ENCODE data around the gene SCUBE1. TPM values are rescaled to one million over a fixed set of nuclear protein-coding genes. Genes with fewer than 3 reads are reported as not detected.
"Not testable (repeated sequence)": the region's sequence is repeated elsewhere in the genome, so short reads cannot be mapped to it uniquely, and the experiment has no call there.

The SCUBE1 gene
- total and polyA plus RNA-seq, 2 of the 4 experiments (the other 2 are of a cell fraction): not detected

GRCh38 chr22:43280523-43280886 lies 62.7 kb downstream of the SCUBE1 start:
- H2BK20ac ChIP-seq (ENCODE audit: low read depth, low read length); H2AFZ ChIP-seq (replicated peaks; ENCODE audit: low read length, poor library complexity); POLR2A ChIA-PET (ENCODE audit: unreplicated experiment); H3K18ac ChIP-seq (ENCODE audit: low read depth, low read length); H2AK9ac ChIP-seq (replicated peaks; ENCODE audit: low read depth, low read length, poor library complexity); H3K27ac ChIP-seq (ENCODE audit: insufficient read depth, low read length); H4K91ac ChIP-seq (ENCODE audit: insufficient read depth, low read depth, low read length); H3K9me3 ChIP-seq (ENCODE audit: control insufficient read depth, insufficient read depth, low read length); H4K5ac ChIP-seq (ENCODE audit: low read depth, low read length); H3K9ac ChIP-seq (ENCODE audit: low read depth, low read length); H2BK120ac ChIP-seq (ENCODE audit: low read depth, low read length); H2AK5ac ChIP-seq (ENCODE audit: low read depth, low read length); H2BK5ac ChIP-seq (ENCODE audit: low read depth, low read length, poor library complexity, severe bottlenecking); H3K9me1 ChIP-seq (ENCODE audit: insufficient read depth, low read length); H4K20me1 ChIP-seq (ENCODE audit: insufficient read depth, low read length); H3K4me2 ChIP-seq (ENCODE audit: low read depth, low read length); H3K4me3 ChIP-seq (ENCODE audit: insufficient read depth, low read depth, low read length); H2BK15ac ChIP-seq (ENCODE audit: low read depth, low read length); CTCF ChIA-PET; H3K23ac ChIP-seq (ENCODE audit: low read depth, low read length); BruUV-seq (replicated peaks); in situ Hi-C loops (cut with MboI; ENCODE audit: low sequenced_read_pairs); H3K36me3 ChIP-seq (ENCODE audit: control insufficient read depth, insufficient read depth, low read length); dilution Hi-C loops (cut with HindIII; ENCODE audit: low sequenced_read_pairs, unreplicated experiment); H3K56ac ChIP-seq (ENCODE audit: extremely low read depth, insufficient read depth, low read length); H3K79me1 ChIP-seq (ENCODE audit: low read depth in 1 of 2, low read length in 2 of 2); intact Hi-C loops (cut with micrococcal nuclease); H3K4ac ChIP-seq (ENCODE audit: low read depth, low read length); ATAC-seq (ENCODE audit: low read depth); H4K8ac ChIP-seq (ENCODE audit: low read depth in 2 of 2, low read length in 2 of 2); H3K4me1 ChIP-seq (ENCODE audit: control insufficient read depth, insufficient read depth, low read length); H3K14ac ChIP-seq (replicated peaks; ENCODE audit: low read depth, low read length); DNase-seq: not testable (repeated sequence)
- peaks cover 36% of the 10 kb centered on the region; the same call in 1 of the 2 replicates for H3K27me3 ChIP-seq (ENCODE audit: control insufficient read depth, insufficient read depth, low read length)
- WGBS, 2 experiments (ENCODE audit: extremely low coverage in 2 of 2, insufficient read length in 1 of 2): 88% methylated on average over 1 of the region's 3 CpGs; no CpG with 5 or more reads in 1 of the 2 experiments

Data from IMR-90 (cell line).